A673 (cell line): ENCODE data around the gene STARD5. TPM values are rescaled to one million over a fixed set of nuclear protein-coding genes. Genes with fewer than 3 reads are reported as not detected.

Source experiments
- BruUV-seq: library from RNA; stranded (reverse); fragments of 400-500 nt; replicated peaks from 2 replicates; lab custom pipeline; 2021; lab: Mats Ljungman, UMichigan
- CTCF ChIA-PET: fragments of 300-600 bp; sonication (Branson Sonifier 250); formaldehyde crosslinking; loops from one replicate; lab custom pipeline; 2022; ENCODE audit warnings: antibody characterized with exemption; lab: Charles Lee
- POLR2A ChIA-PET: fragments of 300-600 bp; sonication (Branson Sonifier 250); formaldehyde crosslinking; loops from one replicate; lab custom pipeline; 2022; ENCODE audit warnings: antibody characterized with exemption; ENCODE audit not compliant: low non-redundant PET; lab: Charles Lee
- DNase-seq: peaks from one replicate; pipeline ENCODE4 v3.0.0-alpha.2; 2015; ENCODE audit warnings: low spot score
- H3K27ac ChIP-seq: fragments of 200-600 bp; sonication (generic); 2 replicates; pipeline ENCODE4 v1.5.1; 2016; ENCODE audit warnings: mixed run types, low read depth, mild to moderate bottlenecking, mixed read lengths, antibody characterized with exemption, low read length; ENCODE audit not compliant: poor library complexity, severe bottlenecking
- H3K27me3 ChIP-seq: fragments of 200-600 bp; sonication (generic); replicated peaks from 2 replicates; pipeline ENCODE4 v1.6.1; 2017; ENCODE audit warnings: mixed run types, low read depth, mild to moderate bottlenecking, mixed read lengths, antibody characterized with exemption, low read length; ENCODE audit not compliant: insufficient read depth, poor library complexity
- H3K36me3 ChIP-seq: fragments of 200-600 bp; sonication (generic); 2 replicates; pipeline ENCODE4 v1.6.1; 2016; ENCODE audit warnings: mixed run types, mild to moderate bottlenecking, mixed read lengths, antibody characterized with exemption, low read length; ENCODE audit not compliant: insufficient read depth, poor library complexity, severe bottlenecking
- H3K4me1 ChIP-seq: fragments of 200-600 bp; sonication (generic); 2 replicates; pipeline ENCODE4 v1.6.1; 2017; ENCODE audit warnings: mixed run types, mild to moderate bottlenecking, mixed read lengths, antibody characterized with exemption, low read length; ENCODE audit not compliant: insufficient read depth, poor library complexity, severe bottlenecking
- H3K4me3 ChIP-seq: fragments of 200-600 bp; sonication (generic); 2 replicates; pipeline ENCODE4 v1.5.1; 2016; ENCODE audit warnings: low read depth, mixed run types, mild to moderate bottlenecking, mixed read lengths, low read length; ENCODE audit not compliant: poor library complexity, severe bottlenecking
- H3K9me3 ChIP-seq: fragments of 200-600 bp; sonication (generic); 2 replicates; pipeline ENCODE4 v1.6.1; 2016; ENCODE audit warnings: mixed run types, low read depth, mild to moderate bottlenecking, mixed read lengths, antibody characterized with exemption, low read length; ENCODE audit not compliant: poor library complexity, severe bottlenecking
- EZH2 ChIP-seq: fragments of 200-600 bp; sonication (generic); IDR thresholded peaks from 2 replicates; pipeline ENCODE4 v1.6.1; 2017; ENCODE audit warnings: borderline replicate concordance, low read depth, mild to moderate bottlenecking, mixed read lengths, antibody characterized with exemption, low read length; ENCODE audit not compliant: poor library complexity, severe bottlenecking
- intact Hi-C: fragments of 100-400 bp; cut with micrococcal nuclease; formaldehyde crosslinking; loops from one replicate; pipeline ENCODE4 v1.10.0; 2022; ENCODE audit not compliant: unreplicated experiment
- total RNA-seq: library from RNA; stranded (reverse); gene quantifications from 2 replicates; pipeline ENCODE4 v1.2.3, GENCODE V29; 2021
- TF ChIP-seq, protein P1 (sequence below): fragments of 300-800, 200-600 bp; sonication (generic); conservative IDR thresholded peaks from 2 replicates; pipeline ENCODE4 v1.5.1; 2017; ENCODE audit warnings: low read depth, mild to moderate bottlenecking, antibody characterized with exemption, low read length, moderate library complexity, mixed read lengths

The STARD5 gene
- total RNA-seq, 1 experiment from 2014 or later: 0.54 TPM

DNA sequence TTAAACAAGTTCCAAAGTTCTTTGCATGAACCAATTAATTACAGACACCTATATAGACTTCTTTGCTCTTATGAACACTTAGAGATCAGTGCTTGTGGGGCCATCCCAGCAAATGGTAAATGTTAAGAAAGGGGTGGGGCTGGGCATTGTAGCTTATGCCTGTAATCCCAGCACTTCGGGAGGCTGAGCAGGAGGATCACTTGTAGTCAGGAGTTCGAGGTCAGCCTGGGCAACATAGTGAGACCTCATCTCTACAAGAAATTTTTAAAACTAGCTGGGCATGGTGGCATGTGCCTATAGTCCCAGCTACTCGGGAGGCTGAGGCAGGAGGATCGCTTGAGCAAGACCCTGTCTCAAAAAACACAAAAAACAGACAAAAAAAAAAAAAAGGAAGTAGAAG is 19.4 kb upstream of the STARD5 start:
- ChIA-PET POLR2A (no interaction called here), CTCF (no interaction called here)
- no peak for DNase-seq
- no peaks in the 10 kb centered on the region for H3K36me3 ChIP-seq
- intact Hi-C loops: no loop called here
- H3K27ac ChIP-seq: no peak overlapping the region
- H3K27me3 ChIP-seq: no peaks in the 10 kb centered on the region
- TF ChIP-seq, protein P1, sequence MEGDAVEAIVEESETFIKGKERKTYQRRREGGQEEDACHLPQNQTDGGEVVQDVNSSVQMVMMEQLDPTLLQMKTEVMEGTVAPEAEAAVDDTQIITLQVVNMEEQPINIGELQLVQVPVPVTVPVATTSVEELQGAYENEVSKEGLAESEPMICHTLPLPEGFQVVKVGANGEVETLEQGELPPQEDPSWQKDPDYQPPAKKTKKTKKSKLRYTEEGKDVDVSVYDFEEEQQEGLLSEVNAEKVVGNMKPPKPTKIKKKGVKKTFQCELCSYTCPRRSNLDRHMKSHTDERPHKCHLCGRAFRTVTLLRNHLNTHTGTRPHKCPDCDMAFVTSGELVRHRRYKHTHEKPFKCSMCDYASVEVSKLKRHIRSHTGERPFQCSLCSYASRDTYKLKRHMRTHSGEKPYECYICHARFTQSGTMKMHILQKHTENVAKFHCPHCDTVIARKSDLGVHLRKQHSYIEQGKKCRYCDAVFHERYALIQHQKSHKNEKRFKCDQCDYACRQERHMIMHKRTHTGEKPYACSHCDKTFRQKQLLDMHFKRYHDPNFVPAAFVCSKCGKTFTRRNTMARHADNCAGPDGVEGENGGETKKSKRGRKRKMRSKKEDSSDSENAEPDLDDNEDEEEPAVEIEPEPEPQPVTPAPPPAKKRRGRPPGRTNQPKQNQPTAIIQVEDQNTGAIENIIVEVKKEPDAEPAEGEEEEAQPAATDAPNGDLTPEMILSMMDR: no peak
- no peak for TF ChIP-seq EZH2
- no peaks in the 10 kb centered on the region for H3K4me1 ChIP-seq
- no TSS peak for BruUV-seq
- no peaks in the 10 kb centered on the region for H3K9me3 ChIP-seq
- H3K4me3 ChIP-seq: no peak overlapping the region

DNA sequence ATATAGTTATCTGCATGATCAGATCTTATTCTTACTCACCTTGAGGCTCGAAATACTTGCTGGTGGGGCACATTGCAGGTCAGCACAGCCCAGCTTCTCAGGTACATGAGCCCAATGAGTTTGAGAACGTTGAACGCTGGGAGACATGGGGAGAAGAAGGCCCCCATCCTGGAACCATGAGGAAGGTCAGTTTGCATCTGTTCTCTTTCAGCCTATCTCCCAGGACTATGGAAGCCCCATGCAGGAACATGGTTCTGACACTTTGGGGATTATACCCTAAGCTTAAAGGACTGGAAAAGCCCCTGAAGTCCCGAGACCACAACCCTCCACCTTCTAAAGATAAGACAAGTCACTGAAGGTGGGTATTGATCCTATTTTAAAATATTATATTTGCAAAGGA is 17.4 kb upstream of the STARD5 start:
- no peak for TF ChIP-seq EZH2
- CTCF ChIA-PET: no interaction called here
- POLR2A ChIA-PET: no interaction called here

DNA sequence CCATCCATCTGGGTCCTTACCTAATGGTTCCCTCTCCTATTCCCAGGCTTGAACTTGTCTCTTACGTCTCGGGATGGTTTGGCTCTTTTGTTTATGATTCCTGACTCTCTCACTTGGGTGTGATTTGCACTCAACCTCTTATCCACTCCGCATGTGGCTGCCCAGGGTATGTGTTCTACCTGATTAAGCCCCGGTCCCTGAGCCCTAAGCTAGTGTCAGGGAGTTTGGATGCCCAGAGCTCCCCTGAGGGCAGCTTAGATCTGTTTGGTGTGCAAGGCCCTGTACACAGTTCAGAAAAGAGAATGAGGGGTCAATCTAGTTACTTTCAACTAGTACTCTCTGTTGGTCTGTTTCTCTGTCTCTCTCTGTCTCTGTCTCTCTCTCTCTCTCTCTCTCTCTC is 15.9 kb upstream of the STARD5 start:
- H3K4me3 ChIP-seq: no peak overlapping the region
- H3K9me3 ChIP-seq: no peaks in the 10 kb centered on the region
- H3K36me3 ChIP-seq: no peaks in the 10 kb centered on the region
- intact Hi-C loops: no loop called here
- ChIA-PET POLR2A (no interaction called here), CTCF (no interaction called here)
- H3K27me3 ChIP-seq: no peaks in the 10 kb centered on the region
- TF ChIP-seq, protein P1: no peak
- TF ChIP-seq EZH2: no peak
- DNase-seq: no peak
- H3K27ac ChIP-seq: no peak overlapping the region
- no TSS peak for BruUV-seq
- H3K4me1 ChIP-seq: no peaks in the 10 kb centered on the region

More for the DNA sequence above, 17.4 kb upstream of the STARD5 start:
- Histone ChIP-seq H3K4me1 (no peaks in the 10 kb centered on the region), H3K4me3 (no peak overlapping the region), H3K9me3 (no peaks in the 10 kb centered on the region), H3K27me3 (no peaks in the 10 kb centered on the region), H3K36me3 (no peaks in the 10 kb centered on the region), H3K27ac (no peak overlapping the region)
- intact Hi-C loops: no loop called here
- no peak for DNase-seq
- BruUV-seq: no TSS peak

DNA sequence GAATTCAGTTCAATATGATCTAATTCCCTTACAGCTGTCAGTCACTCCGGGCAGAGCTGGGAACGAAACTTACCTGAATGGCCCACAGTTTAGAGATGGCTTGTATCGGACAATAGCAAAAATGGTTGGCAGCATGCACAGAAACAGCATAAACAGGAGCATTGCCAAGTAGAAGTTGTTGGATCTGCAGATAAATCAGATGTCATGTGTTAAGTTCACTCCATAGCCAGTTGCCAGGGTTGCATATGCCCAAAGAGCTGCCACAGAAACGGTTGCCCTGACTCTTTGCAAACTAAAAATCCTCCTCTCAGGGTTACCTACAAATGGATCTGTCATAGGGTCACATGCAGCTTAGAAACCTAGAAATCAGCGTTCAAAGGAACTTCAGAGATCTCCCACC is 15.4 kb upstream of the STARD5 start:
- H3K4me3 ChIP-seq: no peak overlapping the region
- H3K4me1 ChIP-seq: no peaks in the 10 kb centered on the region
- no TSS peak for BruUV-seq
- H3K27me3 ChIP-seq: no peaks in the 10 kb centered on the region
- intact Hi-C loops: no loop called here
- DNase-seq: no peak
- no peaks in the 10 kb centered on the region for H3K9me3 ChIP-seq
- no peak for TF ChIP-seq EZH2
- TF ChIP-seq, protein P1: no peak
- no peak overlapping the region for H3K27ac ChIP-seq
- ChIA-PET CTCF (no interaction called here), POLR2A (no interaction called here)
- H3K36me3 ChIP-seq: no peaks in the 10 kb centered on the region
